ENCODE results near the gene BANK1. TPM values are rescaled to one million over a fixed set of nuclear protein-coding genes. Genes with fewer than 3 reads are reported as not detected.

Gene BANK1
- total RNA-seq, 1 experiment from 2014 or later, result 1.1 TPM

DNA sequence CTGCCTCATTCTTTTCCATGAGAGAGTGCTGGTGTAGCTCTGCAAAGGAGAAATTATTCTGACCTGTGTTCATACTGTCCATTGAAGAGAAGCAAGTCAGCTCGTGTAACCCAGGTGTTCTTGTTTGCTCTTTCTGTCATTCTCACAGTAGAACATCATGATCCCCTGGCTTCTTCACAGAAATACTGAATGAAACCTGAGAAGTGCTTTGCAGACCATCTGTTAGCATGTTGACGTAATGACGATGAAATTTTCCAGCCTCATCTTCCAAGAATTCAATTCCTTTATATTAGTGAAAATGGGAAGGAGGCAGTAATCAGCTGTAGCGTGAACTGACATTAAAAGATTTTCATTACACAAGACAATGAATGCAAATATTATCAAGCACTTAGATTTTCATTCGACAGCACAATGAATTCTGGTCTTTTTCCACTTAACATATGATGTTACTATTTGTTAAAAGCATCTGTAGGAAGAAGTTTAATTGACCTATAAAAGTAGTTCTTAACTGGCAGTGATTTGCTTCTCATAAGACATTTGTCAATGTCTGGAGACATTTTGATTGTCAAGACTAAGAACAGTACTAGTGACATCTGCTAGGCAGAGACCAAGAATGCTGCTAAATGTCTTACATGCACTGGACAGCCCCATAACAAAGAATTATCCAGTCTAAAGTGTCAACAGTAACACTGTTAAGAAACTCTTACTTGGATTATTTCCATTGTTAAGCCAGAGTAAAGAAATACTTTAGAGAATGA is 246.3 kb downstream of the BANK1 start:
- Histone ChIP-seq H3K79me2 (ENCODE audit: insufficient read depth, low read length) (no peaks in the 10 kb centered on the region), H2BK12ac (ENCODE audit: insufficient read length, low read depth, low read length) (no peak overlapping the region), H3K79me1 (ENCODE audit: insufficient read depth, low read depth, low read length, poor library complexity, severe bottlenecking) (no peaks in the 10 kb centered on the region), H2AK5ac (ENCODE audit: insufficient read length, low read length) (no peak overlapping the region), H3K23me2 (ENCODE audit: insufficient read length, low read depth, low read length, poor library complexity, severe bottlenecking) (no peaks in the 10 kb centered on the region), H3K56ac (ENCODE audit: insufficient read length, low read depth, low read length) (no peak overlapping the region), H3K9ac (ENCODE audit: extremely low read depth, insufficient read length, low read length) (no peak overlapping the region), H3T11ph (ENCODE audit: low read length) (no peak overlapping the region), H3K27ac (ENCODE audit: insufficient read length, low read depth, low read length) (no peak overlapping the region), H4K20me1 (ENCODE audit: control insufficient read depth, insufficient read depth, insufficient read length) (no peaks in the 10 kb centered on the region), H3K14ac (ENCODE audit: insufficient read depth, low read length) (no peak overlapping the region), H2BK15ac (ENCODE audit: low read depth, low read length) (no peak overlapping the region), H4K5ac (ENCODE audit: insufficient read length, low read depth, low read length) (no peak overlapping the region), H4K91ac (ENCODE audit: insufficient read length, low read depth, low read length) (no peak overlapping the region), H3K4me1 (ENCODE audit: insufficient read depth, low read length) (no peaks in the 10 kb centered on the region), H3K27me3 (ENCODE audit: insufficient read depth, low read length) (no peaks in the 10 kb centered on the region), H3K9me3 (ENCODE audit: control insufficient read depth, low read depth, low read length) (no peaks in the 10 kb centered on the region), H3K23ac (ENCODE audit: insufficient read length, low read depth, low read length) (no peak overlapping the region), H2BK120ac (ENCODE audit: low read depth, low read length, poor library complexity, severe bottlenecking) (no peak overlapping the region), H3K18ac (ENCODE audit: insufficient read length, low read depth, low read length) (no peak overlapping the region), H3K4me2 (ENCODE audit: insufficient read depth, insufficient read length, low read length) (no peak overlapping the region), H2BK20ac (ENCODE audit: low read depth, low read length, poor library complexity, severe bottlenecking) (no peak overlapping the region), H2AFZ (ENCODE audit: low read length) (no peak overlapping the region), H3K4ac (ENCODE audit: low read depth, low read length) (no peak overlapping the region), H2BK5ac (ENCODE audit: insufficient read length, low read length) (no peak overlapping the region), H4K8ac (replicated peaks; ENCODE audit: insufficient read length, low read depth, low read length) (no peak overlapping the region)
- H3K27ac Mint-ChIP-seq, result no peak overlapping the region
- no peaks in the 10 kb centered on the region for H3K9me3 Mint-ChIP-seq
- no peaks in the 10 kb centered on the region; a peak in 1 of 4 replicates for H3K4me1 Mint-ChIP-seq
- TF ChIP-seq, protein P1, sequence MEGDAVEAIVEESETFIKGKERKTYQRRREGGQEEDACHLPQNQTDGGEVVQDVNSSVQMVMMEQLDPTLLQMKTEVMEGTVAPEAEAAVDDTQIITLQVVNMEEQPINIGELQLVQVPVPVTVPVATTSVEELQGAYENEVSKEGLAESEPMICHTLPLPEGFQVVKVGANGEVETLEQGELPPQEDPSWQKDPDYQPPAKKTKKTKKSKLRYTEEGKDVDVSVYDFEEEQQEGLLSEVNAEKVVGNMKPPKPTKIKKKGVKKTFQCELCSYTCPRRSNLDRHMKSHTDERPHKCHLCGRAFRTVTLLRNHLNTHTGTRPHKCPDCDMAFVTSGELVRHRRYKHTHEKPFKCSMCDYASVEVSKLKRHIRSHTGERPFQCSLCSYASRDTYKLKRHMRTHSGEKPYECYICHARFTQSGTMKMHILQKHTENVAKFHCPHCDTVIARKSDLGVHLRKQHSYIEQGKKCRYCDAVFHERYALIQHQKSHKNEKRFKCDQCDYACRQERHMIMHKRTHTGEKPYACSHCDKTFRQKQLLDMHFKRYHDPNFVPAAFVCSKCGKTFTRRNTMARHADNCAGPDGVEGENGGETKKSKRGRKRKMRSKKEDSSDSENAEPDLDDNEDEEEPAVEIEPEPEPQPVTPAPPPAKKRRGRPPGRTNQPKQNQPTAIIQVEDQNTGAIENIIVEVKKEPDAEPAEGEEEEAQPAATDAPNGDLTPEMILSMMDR (conservative IDR thresholded peaks at IDR 0.05), result no peak
- H3K27me3 Mint-ChIP-seq (ENCODE audit: low read depth), result no peaks in the 10 kb centered on the region
- DNase-seq, result no peak
- no peak overlapping the region for H3K4me3 Mint-ChIP-seq
- H3K36me3 Mint-ChIP-seq (ENCODE audit: insufficient read depth in 1 of 3, low read depth in 3 of 3), result no peaks in the 10 kb centered on the region
- no CpG with 5 or more reads among the region's 5 CpGs for WGBS (ENCODE audit: extremely low coverage, insufficient read length, low lambda C conversion rate)

Data from H9 (cell line).